GM18507 (cell line): ENCODE measurements around the gene DRP2.
"Not testable (repeated sequence)": the region's sequence is repeated elsewhere in the genome, so short reads cannot be mapped to it uniquely, and the experiment has no call there.

Source experiments
- DNase-seq: peaks from one replicate; pipeline ENCODE4 v3.0.0; 2011; ENCODE audit warnings: low read depth; ENCODE audit not compliant: insufficient read length; ENCODE audit errors: extremely low spot score
- FAIRE-seq: peaks from 2 replicates; lab custom pipeline; 2011; peaks lifted over from hg19 to GRCh38; lab: Jason Lieb, UNC

Gene DRP2

DNA sequence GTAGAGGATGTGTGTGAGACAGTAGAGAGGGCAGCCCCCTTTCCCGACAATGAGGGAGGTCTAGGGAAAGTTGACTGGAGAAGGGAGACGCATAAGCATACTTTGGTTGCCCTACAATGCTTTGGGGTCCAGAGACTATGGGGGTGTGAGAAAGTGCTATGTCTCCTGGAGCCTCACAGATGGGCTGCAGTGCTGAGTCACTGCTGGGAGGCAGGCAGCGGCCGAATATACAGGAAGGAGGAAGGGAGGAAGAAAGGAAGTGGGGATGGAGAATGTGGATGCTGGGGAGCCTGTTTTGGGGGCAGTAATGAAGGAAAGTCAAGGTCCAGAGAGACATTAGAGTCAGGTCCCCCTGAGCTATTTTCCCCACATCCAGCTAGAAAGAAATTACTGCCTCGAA lies 12.7 kb downstream of the DRP2 start:
- FAIRE-seq (no peak), DNase-seq (no peak)

GRCh38 chrX:101237041-101237440 lies 17.5 kb downstream of the DRP2 start:
- FAIRE-seq (no peak), DNase-seq (no peak)

- FAIRE-seq (no peak), DNase-seq (no peak)
Observed at GRCh38 chrX:101241531-101241930, 21.9 kb downstream of the DRP2 start.

DNA sequence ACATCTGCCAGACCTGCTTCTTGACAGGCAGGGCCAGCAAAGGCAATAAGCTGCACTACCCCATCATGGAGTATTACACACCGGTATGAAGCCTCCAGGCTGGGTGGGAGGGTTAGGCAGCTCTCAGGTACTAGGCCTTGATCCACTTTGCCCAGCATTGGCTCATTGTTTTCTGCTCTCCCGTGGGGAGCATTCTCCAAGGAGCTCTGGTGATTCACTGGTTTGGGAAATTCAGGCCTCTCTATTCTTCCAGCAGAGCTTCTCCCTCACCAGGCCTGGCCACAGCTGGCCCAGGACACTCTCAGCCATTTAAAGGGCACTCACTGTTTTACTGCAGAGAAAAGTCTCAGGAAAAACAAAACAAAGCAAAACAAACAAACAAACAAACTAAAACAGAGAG lies 33.0 kb downstream of the DRP2 start:
- no peak for FAIRE-seq

GRCh38 chrX:101257448-101258258 lies 38.1 kb downstream of the DRP2 start:
- FAIRE-seq, result no peak
- DNase-seq, result no peak

More for the DNA sequence above, 33.0 kb downstream of the DRP2 start:
- no peak for DNase-seq

- DNase-seq, result no peak
- FAIRE-seq, result no peak
Observed at GRCh38 chrX:101258259-101258581, 38.6 kb downstream of the DRP2 start.

DNA sequence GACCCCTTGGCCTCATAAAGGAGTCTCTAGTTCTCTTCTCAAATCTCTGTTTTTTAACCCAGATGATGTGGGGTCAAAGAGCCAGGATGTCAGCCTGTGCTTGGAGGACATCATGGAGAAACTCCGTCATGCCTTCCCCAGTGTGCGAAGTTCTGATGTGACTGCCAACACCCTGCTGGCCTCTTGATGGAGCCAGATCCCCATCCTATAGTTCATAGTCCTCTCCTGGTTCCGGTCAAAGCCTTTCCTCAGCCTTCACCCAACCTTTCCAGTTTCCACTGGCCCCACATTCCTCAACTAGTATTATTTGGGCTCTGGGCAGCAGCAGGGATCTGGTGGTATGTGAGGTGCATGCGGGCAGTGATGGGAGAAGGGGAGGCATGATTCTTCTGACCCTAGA lies 40.8 kb downstream of the DRP2 start:
- no peak for DNase-seq
- no peak for FAIRE-seq

- FAIRE-seq (no peak), DNase-seq (no peak)
Observed at GRCh38 chrX:101262590-101262989, 43.0 kb downstream of the DRP2 start.

- no peak for FAIRE-seq
- no peak for DNase-seq
Observed at GRCh38 chrX:101263766-101264165, 44.2 kb downstream of the DRP2 start.

GRCh38 chrX:101265869-101266428 lies 46.4 kb downstream of the DRP2 start:
- FAIRE-seq (no peak), DNase-seq (no peak)

DNA sequence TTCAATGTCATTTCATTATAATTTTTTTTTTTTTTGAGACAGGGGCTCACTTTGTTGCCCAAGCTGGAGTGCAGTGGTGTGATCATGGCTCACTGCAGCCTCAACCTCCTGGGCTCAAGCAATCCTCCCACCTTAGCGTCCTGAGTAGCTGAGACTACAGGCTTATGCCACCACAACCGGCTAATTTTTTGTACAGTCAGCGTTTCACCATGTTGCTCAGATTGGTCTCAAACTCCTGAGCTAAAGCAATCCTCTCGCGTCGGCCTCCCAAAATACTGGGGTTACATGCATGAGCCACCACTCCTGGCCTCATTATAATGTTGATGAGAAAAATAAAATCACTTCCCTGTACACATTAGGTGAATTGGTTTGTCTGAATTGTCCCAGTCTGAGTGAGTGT lies 54.6 kb downstream of the DRP2 start:
- FAIRE-seq (no peak), DNase-seq (no peak)

GRCh38 chrX:101276238-101276637 lies 56.7 kb downstream of the DRP2 start:
- no peak for DNase-seq
- no peak for FAIRE-seq

- DNase-seq (peak; percentile 0), FAIRE-seq (peak; percentile 67)
Observed at GRCh38 chrX:101287402-101287801, 67.8 kb downstream of the DRP2 start.

DNA sequence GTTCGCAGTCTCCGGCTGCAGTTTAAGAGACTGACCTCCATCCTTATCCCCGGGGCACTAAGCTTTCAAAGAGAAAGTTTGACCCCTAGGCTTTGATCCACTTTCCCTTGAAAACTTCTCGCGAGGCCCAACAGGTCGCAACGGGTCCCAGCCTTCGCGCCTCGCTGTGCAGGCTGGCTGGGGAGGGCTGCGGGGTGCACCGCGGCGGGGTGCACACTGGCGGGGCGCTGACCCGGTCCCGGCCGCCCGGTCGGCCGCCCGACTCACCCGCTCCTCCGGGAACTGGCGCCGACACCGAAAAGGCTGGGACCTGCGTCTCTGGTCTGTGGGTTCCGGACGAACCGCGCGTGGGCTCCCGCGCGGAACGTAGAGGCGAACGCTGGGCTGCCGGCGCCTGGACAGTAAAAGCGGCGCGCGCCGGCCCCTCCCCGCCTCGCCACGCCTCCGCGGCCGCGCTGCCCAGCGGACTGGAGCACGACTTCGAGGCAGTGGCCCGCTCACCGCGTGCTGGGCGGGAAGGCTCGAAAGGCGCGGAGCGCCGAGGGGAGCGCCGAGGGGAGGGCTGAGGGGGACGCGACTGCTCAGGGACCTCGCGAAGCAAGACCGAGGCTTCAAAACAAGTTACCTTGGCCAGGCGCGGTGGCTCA lies 71.5 kb downstream of the DRP2 start, which contains the start of gene TAF7L:
Gene TAF7L (minus strand): TSS at position 378 of the 647 bp plus-strand sequence. CDS start 3,791 bp downstream, outside the sequence.
- no peak for FAIRE-seq

DNA sequence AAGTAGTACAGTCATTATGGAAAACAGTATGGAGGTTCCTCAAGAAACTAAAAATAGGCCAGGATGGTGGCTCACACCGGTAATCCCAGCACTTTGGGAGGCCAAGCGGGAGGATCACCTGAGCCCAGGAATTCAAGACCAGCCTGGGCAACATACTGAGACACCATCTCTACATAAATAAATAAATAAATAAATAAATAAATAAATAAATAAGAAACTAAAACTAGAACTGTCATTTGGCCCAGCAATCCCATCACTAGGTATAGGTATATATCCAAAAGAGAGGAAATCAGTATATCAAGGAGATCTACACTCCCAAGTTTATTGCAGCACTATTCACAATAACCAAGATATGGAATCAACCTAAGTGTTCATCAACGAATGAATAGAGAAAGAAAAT lies 76.0 kb downstream of the DRP2 start:
- FAIRE-seq, DNase-seq: not testable (repeated sequence)

More for the DNA sequence above, 71.5 kb downstream of the DRP2 start, which contains the start of gene TAF7L:
- DNase-seq, result no peak

- FAIRE-seq (no peak), DNase-seq (no peak)
Observed at GRCh38 chrX:101303790-101304189, 84.2 kb downstream of the DRP2 start.
